Measurements from ENCODE around the gene IRF8.
A peak's percentile ranks its signal among the peaks of the same experiment; 100 is the strongest.
"Not testable (repeated sequence)": the region's sequence is repeated elsewhere in the genome, so short reads cannot be mapped to it uniquely, and the experiment has no call there.

The IRF8 gene

GRCh38 chr16:85891776-85892166 is 7.2 kb upstream of the IRF8 start:
- no peak for DNase-seq

- DNase-seq = no peak
Measured at GRCh38 chr16:85892760-85893159, 6.2 kb upstream of the IRF8 start.

GRCh38 chr16:85894266-85894665 is 4.7 kb upstream of the IRF8 start:
- DNase-seq = no peak

- DNase-seq = no peak
Measured at GRCh38 chr16:85897382-85897781, 1.6 kb upstream of the IRF8 start.

GRCh38 chr16:85899444-85899843 is 482 bp downstream of the IRF8 start:
- no peak for DNase-seq

- DNase-seq = no peak
Measured at GRCh38 chr16:85900027-85900792, 1.2 kb downstream of the IRF8 start.

- DNase-seq = no peak
Measured at GRCh38 chr16:85901110-85901509, 2.1 kb downstream of the IRF8 start.

GRCh38 chr16:85901773-85902365 is 2.9 kb downstream of the IRF8 start:
- no peak for DNase-seq

GRCh38 chr16:85902366-85903155 is 3.6 kb downstream of the IRF8 start:
- DNase-seq = no peak

GRCh38 chr16:85903559-85903958 is 4.6 kb downstream of the IRF8 start:
- DNase-seq = no peak

- DNase-seq = no peak
Measured at GRCh38 chr16:85905110-85906095, 6.4 kb downstream of the IRF8 start.

GRCh38 chr16:85906349-85906748 is 7.4 kb downstream of the IRF8 start:
- DNase-seq = no peak

- DNase-seq = not testable (repeated sequence)
Measured at GRCh38 chr16:85907231-85907630, 8.3 kb downstream of the IRF8 start.

- no peak for DNase-seq
Measured at GRCh38 chr16:85908444-85908843, 9.5 kb downstream of the IRF8 start.

GRCh38 chr16:85908889-85909589 is 10.1 kb downstream of the IRF8 start:
- peak in 3 of 51 donors; percentile 7 to 11 (median 7) for DNase-seq

- no peak for DNase-seq
Measured at GRCh38 chr16:85909932-85910853, 11.2 kb downstream of the IRF8 start.

- no peak for DNase-seq
Measured at GRCh38 chr16:85910854-85911247, 11.9 kb downstream of the IRF8 start.

GRCh38 chr16:85911251-85911930 is 12.4 kb downstream of the IRF8 start:
- no peak for DNase-seq
